ENCODE measurements around the gene CDR2L.
A peak's percentile ranks its signal among the peaks of the same experiment; 100 is the strongest.
"Not testable (repeated sequence)": the region's sequence is repeated elsewhere in the genome, so short reads cannot be mapped to it uniquely, and the experiment has no call there.

CDR2L gene

GRCh38 chr17:75044716-75045115, 57.3 kb downstream of the CDR2L start:
- DNase-seq (ENCODE audit: low read depth): no peak

DNA sequence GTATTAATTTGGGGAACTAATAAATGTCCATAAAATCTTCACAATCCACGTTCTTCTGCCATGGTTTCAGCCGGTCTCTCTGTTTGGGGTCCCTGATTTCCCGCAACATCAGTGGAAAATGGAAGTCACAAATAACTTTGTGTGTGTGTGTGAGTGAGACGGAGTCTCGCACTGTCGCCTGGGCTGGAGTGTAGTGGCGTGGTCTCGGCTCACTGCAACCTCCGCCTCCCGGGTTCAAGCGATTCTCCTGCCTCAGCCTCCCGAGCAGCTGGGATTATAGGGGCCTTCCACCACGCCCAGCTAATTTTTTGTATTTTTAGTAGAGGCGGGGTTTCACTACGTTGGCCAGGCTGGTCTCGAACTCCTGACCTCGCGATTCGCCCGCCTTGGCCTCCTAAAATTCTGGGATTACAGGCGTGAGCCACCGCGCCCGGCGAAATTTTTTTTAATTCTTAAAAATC, 58.5 kb downstream of the CDR2L start:
- DNase-seq (ENCODE audit: low read depth): not testable (repeated sequence)

GRCh38 chr17:75046407-75047289, 59.2 kb downstream of the CDR2L start, which contains the start of the genes ATP5PD and KCTD2:
Gene ATP5PD, minus strand, starts transcription at chr17:75046969. Its CDS starts 4,319 bp downstream, at chr17:75042650.
Gene KCTD2, plus strand, starts transcription at chr17:75047225. Its CDS starts 26 bp downstream, at chr17:75047251.
- DNase-seq (ENCODE audit: low read depth): peak; percentile 81

DNA sequence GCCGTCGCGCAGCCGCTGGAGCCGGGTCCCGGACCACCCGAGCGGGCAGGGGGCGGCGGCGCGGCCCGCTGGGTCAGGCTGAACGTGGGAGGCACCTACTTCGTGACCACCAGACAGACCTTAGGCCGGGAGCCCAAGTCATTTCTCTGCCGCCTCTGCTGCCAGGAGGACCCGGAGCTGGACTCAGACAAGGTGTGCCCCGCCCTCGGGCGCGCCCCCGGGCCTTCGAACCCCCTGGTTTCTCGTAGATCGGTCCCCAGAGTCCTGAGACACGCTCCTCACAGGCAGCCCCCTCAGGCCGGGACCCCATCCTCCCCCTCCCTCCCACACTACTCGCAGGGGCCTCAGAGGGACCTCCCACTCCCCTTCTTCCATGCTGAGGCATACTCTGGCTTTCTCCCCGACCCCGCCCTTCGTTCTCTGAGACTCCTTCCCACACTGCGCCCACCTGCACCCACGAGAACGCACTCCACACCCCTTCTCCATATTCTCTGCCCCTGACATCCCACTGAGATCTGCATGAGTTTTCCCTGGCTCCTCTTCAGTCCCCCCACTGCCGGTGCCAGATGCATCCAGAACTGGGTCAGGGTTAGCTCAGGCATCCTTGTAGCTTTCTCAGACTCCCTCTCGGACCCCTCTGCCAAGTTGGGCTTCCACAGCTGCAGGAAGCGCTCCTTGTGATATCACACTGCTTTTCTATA, 60.1 kb downstream of the CDR2L start:
- no peak for DNase-seq (ENCODE audit: low read depth)

- no peak for DNase-seq (ENCODE audit: low read depth)
Measured at GRCh38 chr17:75048249-75048878, 60.9 kb downstream of the CDR2L start.

- DNase-seq (ENCODE audit: low read depth): no peak
Measured at GRCh38 chr17:75049057-75049456, 61.6 kb downstream of the CDR2L start.

DNA sequence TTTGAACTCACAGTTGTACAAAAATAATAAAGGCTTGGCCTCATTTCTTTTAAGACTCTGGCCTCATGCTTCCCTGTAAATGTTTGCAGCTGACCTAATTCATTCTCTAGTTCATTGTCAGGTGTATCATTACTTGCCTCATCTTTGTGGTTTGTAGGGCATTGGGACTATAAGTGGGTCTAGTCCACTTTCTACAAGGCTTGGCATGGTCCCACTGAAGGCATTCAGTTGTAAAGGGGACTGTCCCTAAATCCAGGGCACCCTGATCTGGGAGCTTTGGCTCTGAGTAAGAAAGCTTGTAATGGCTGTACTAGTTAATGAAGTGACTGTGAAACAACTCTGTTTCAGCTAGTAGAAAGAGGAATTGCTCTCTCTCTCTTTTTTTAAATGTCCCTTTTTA, 62.3 kb downstream of the CDR2L start:
- DNase-seq (ENCODE audit: low read depth): no peak

- no peak for DNase-seq (ENCODE audit: low read depth)
Measured at GRCh38 chr17:75051941-75052340, 64.5 kb downstream of the CDR2L start.

Measured in stimulated activated CD8-positive, alpha-beta memory T cell treated with anti-CD3 and anti-CD28 coated beads, Interleukin-15, amount 100 ng/mL, for 24 hours (primary cell).